MCF 10A (cell line): ENCODE results near the gene PCBD2. TPM values are rescaled to one million over a fixed set of nuclear protein-coding genes. Genes with fewer than 3 reads are reported as not detected.

ENCODE experiments used
- BruUV-seq: library from RNA; stranded (reverse); fragments of 400-500 nt; replicated peaks from 2 replicates; lab custom pipeline; 2021; lab: Mats Ljungman, UMichigan
- CTCF ChIA-PET: fragments of 300-600 bp; sonication (Branson Sonifier 250); formaldehyde crosslinking; extraction: SDS; loops from one replicate; lab custom pipeline; 2021; ENCODE audit warnings: antibody characterized with exemption, inconsistent platforms; lab: Yijun Ruan, JAX
- POLR2A ChIA-PET: fragments of 300-600, 350-650 bp; sonication (Branson Sonifier 250); formaldehyde crosslinking; extraction: SDS; loops from one replicate; lab custom pipeline; 2020; ENCODE audit warnings: antibody characterized with exemption, inconsistent platforms; lab: Yijun Ruan, JAX
- DNase-seq: peaks from one replicate; pipeline ENCODE4 v3.0.0-alpha.2; 2018; ENCODE audit not compliant: unreplicated experiment
- H3K27ac Mint-ChIP-seq: one replicate; pipeline ENCODE4 v1.8.0; 2022; ENCODE audit warnings: mild to moderate bottlenecking, low read depth, mixed read lengths; ENCODE audit not compliant: unreplicated experiment
- H3K27me3 Mint-ChIP-seq: one replicate; pipeline ENCODE4 v1.8.0; 2022; ENCODE audit warnings: mixed read lengths; ENCODE audit not compliant: insufficient read depth, unreplicated experiment
- H3K36me3 Mint-ChIP-seq: one replicate; pipeline ENCODE4 v1.8.0; 2022; ENCODE audit warnings: mild to moderate bottlenecking, moderate library complexity, mixed read lengths; ENCODE audit not compliant: insufficient read depth, unreplicated experiment
- H3K4me1 Mint-ChIP-seq: one replicate; pipeline ENCODE4 v1.8.0; 2022; ENCODE audit warnings: mixed read lengths; ENCODE audit not compliant: insufficient read depth, unreplicated experiment
- H3K4me3 Mint-ChIP-seq: one replicate; pipeline ENCODE4 v1.8.0; 2022; ENCODE audit warnings: mild to moderate bottlenecking, moderate library complexity, mixed read lengths; ENCODE audit not compliant: unreplicated experiment
- H3K9me3 Mint-ChIP-seq: one replicate; pipeline ENCODE4 v1.8.0; 2022; ENCODE audit warnings: mixed read lengths; ENCODE audit not compliant: unreplicated experiment
- CTCF ChIP-seq: fragments of 200-600 bp; IDR thresholded peaks from one replicate; pipeline ENCODE4 v1.8.0; 2022; ENCODE audit warnings: antibody characterized with exemption, mild to moderate bottlenecking; ENCODE audit not compliant: unreplicated experiment
- intact Hi-C: fragments of 100-400 bp; cut with micrococcal nuclease; formaldehyde crosslinking; loops from 2 replicates; pipeline ENCODE4 v1.14.1; 2022
- total RNA-seq: library from RNA; stranded (reverse); gene quantifications from 2 replicates; pipeline ENCODE4 v1.2.3, GENCODE V29; 2022

PCBD2 gene
- total RNA-seq, 1 experiment from 2014 or later = 27.3 TPM

GRCh38 chr5:135007749-135008363 is 102.9 kb downstream of the PCBD2 start:
- POLR2A ChIA-PET = interaction anchor here (1.6 kb wide), 1 partner anchor 17 kb away, joined by 3 read pairs; no protein-coding TSS in a partner anchor
- Mint-ChIP-seq H3K4me3 (no peak overlapping the region), H3K36me3 (peaks cover 1% of the 10 kb centered on the region), H3K27me3 (no peaks in the 10 kb centered on the region), H3K27ac (no peak overlapping the region), H3K4me1 (no peaks in the 10 kb centered on the region), H3K9me3 (no peaks in the 10 kb centered on the region)
- CTCF ChIA-PET = no interaction called here
- no peak for DNase-seq
- intact Hi-C loops = no loop called here
- TF ChIP-seq CTCF = no peak
- BruUV-seq = no TSS peak

- POLR2A ChIA-PET = interaction anchor here (1.6 kb wide), 1 partner anchor 16 kb away, joined by 3 read pairs; no protein-coding TSS in a partner anchor
- Mint-ChIP-seq H3K4me3 (no peak overlapping the region), H3K27ac (no peak overlapping the region), H3K9me3 (no peaks in the 10 kb centered on the region), H3K4me1 (no peaks in the 10 kb centered on the region), H3K36me3 (peaks cover 5% of the 10 kb centered on the region), H3K27me3 (no peaks in the 10 kb centered on the region)
- CTCF ChIA-PET = interaction anchor here (0.7 to 0.8 kb wide), 2 partner anchors 21 to 198 kb away, joined by 3 to 4 read pairs; no protein-coding TSS in a partner anchor
- BruUV-seq = no TSS peak
- intact Hi-C loops = no loop called here
- DNase-seq = no peak
- no peak for TF ChIP-seq CTCF
Measured at GRCh38 chr5:135008556-135008955, 103.6 kb downstream of the PCBD2 start.

- H3K4me3 Mint-ChIP-seq = no peak overlapping the region
- no peaks in the 10 kb centered on the region for H3K9me3 Mint-ChIP-seq
- H3K27ac Mint-ChIP-seq = no peak overlapping the region
- BruUV-seq = no TSS peak
- no peak for DNase-seq
- TF ChIP-seq CTCF = no peak
- H3K27me3 Mint-ChIP-seq = no peaks in the 10 kb centered on the region
- no peaks in the 10 kb centered on the region for H3K4me1 Mint-ChIP-seq
- POLR2A ChIA-PET = interaction anchor here (0.6 to 1.6 kb wide), 2 partner anchors 16 to 113 kb away, joined by 3 read pairs; no protein-coding TSS in a partner anchor
- peaks cover 5% of the 10 kb centered on the region for H3K36me3 Mint-ChIP-seq
- CTCF ChIA-PET = interaction anchor here (0.6 to 0.9 kb wide), 4 partner anchors 21 to 816 kb away, joined by 3 to 4 read pairs (median 3); no protein-coding TSS in a partner anchor
- intact Hi-C loops = no loop called here
Measured at GRCh38 chr5:135008981-135009735, 104.2 kb downstream of the PCBD2 start.
